ENCODE measurements around the gene CORO7.

Gene CORO7

GRCh38 chr16:4332083-4332482 is 84.3 kb downstream of the CORO7 start:
- no peak for DNase-seq

GRCh38 chr16:4330277-4330874 is 86.0 kb downstream of the CORO7 start:
- peak; percentile 84 for DNase-seq

GRCh38 chr16:4328782-4329775 is 87.3 kb downstream of the CORO7 start:
- no peak for DNase-seq

GRCh38 chr16:4328046-4328781 is 88.2 kb downstream of the CORO7 start:
- DNase-seq, result peak; percentile 77

- DNase-seq, result no peak
Observed at GRCh38 chr16:4327386-4328045, 88.9 kb downstream of the CORO7 start.

- DNase-seq, result peak; percentile 69
Observed at GRCh38 chr16:4325253-4325758, 91.1 kb downstream of the CORO7 start.

- DNase-seq, result no peak
Observed at GRCh38 chr16:4324492-4325252, 91.7 kb downstream of the CORO7 start.

GRCh38 chr16:4323845-4324488 is 92.4 kb downstream of the CORO7 start:
- DNase-seq, result peak; percentile 13

GRCh38 chr16:4323071-4323844 is 93.1 kb downstream of the CORO7 start:
- DNase-seq, result no peak

GRCh38 chr16:4322121-4323052 is 94.0 kb downstream of the CORO7 start:
- DNase-seq, result no peak

- no peak for DNase-seq
Observed at GRCh38 chr16:4321286-4322120, 94.9 kb downstream of the CORO7 start.

- DNase-seq, result no peak
Observed at GRCh38 chr16:4320571-4321137, 95.7 kb downstream of the CORO7 start.

- DNase-seq, result peak; percentile 21
Observed at GRCh38 chr16:4319454-4320421, 96.7 kb downstream of the CORO7 start.

GRCh38 chr16:4318967-4319366 is 97.4 kb downstream of the CORO7 start:
- no peak for DNase-seq

GRCh38 chr16:4318451-4318910 is 97.9 kb downstream of the CORO7 start:
- DNase-seq, result no peak

Measured in OCI-M1 (cell line).